Vagina (tissue), 2 donors: ENCODE data around the gene GIGYF1.

Experiments used
- POLR2A ChIP-seq, 2 donors: fragments of 450-650 bp; IDR thresholded peaks; one replicate each; pipeline ENCODE4 v1.6.1; 2017; ENCODE audit warnings: antibody characterized with exemption in 2 of 2, mild to moderate bottlenecking in 2 of 2, moderate library complexity in 2 of 2
- POLR2AphosphoS5 ChIP-seq, 2 donors: sonication (generic); formaldehyde crosslinking; IDR thresholded peaks; one replicate each; pipeline ENCODE4 v1.9.0; 2017; ENCODE audit warnings: antibody characterized with exemption in 2 of 2, mild to moderate bottlenecking in 2 of 2, low read depth in 1 of 2; ENCODE audit not compliant: insufficient read depth in 1 of 2
- TF ChIP-seq, protein P1 (sequence below), 3 experiments: fragments of 450-650 bp in 2 of 3; fragments of 200-600 bp in 1 of 3; sonication (generic) in 1 of 3; IDR thresholded peaks; one replicate each; pipeline ENCODE4 v1.5.1; 2017 to 2019; ENCODE audit warnings: antibody characterized with exemption in 3 of 3, mild to moderate bottlenecking in 2 of 3, moderate library complexity in 2 of 3

- TF ChIP-seq, protein P1, sequence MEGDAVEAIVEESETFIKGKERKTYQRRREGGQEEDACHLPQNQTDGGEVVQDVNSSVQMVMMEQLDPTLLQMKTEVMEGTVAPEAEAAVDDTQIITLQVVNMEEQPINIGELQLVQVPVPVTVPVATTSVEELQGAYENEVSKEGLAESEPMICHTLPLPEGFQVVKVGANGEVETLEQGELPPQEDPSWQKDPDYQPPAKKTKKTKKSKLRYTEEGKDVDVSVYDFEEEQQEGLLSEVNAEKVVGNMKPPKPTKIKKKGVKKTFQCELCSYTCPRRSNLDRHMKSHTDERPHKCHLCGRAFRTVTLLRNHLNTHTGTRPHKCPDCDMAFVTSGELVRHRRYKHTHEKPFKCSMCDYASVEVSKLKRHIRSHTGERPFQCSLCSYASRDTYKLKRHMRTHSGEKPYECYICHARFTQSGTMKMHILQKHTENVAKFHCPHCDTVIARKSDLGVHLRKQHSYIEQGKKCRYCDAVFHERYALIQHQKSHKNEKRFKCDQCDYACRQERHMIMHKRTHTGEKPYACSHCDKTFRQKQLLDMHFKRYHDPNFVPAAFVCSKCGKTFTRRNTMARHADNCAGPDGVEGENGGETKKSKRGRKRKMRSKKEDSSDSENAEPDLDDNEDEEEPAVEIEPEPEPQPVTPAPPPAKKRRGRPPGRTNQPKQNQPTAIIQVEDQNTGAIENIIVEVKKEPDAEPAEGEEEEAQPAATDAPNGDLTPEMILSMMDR (IDR thresholded peaks at IDR 0.05): no peak
- TF ChIP-seq POLR2A (IDR thresholded peaks at IDR 0.05): no peak
- TF ChIP-seq POLR2AphosphoS5 (IDR thresholded peaks at IDR 0.05; ENCODE audit: insufficient read depth in 1 of 2, low read depth in 1 of 2): no peak
Observed at GRCh38 chr7:100721505-100721812, 27.4 kb upstream of the GIGYF1 start.
